ENCODE measurements around the gene CDC45. TPM values are rescaled to one million over a fixed set of nuclear protein-coding genes. Genes with fewer than 3 reads are reported as not detected.

Gene CDC45
- total and polyA plus RNA-seq, 9 donors = 0.46 to 2.2 (median 1.1) TPM; not detected in 3

DNA sequence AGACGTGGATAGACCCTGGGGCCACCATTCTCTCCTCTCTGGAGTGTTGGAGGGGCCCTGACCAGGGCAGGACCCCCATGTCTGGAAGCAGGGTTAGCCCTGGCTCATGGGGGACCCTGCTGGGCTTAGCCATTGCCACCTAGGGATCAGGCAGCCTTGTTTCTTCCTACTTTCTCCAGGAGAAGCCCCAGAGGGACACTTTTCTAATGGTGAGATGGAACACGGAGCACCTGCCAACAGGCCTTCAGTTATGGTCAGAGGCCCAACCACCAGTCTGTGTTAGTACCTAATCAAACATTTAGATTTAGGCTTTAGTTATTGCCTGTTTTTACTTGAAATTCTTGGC lies 30.3 kb upstream of the CDC45 start:
- Histone ChIP-seq H3K36me3 (no peaks in the 10 kb centered on the region), H3K27ac (no peak overlapping the region), H3K4me3 (no peak overlapping the region), H3K4me1 (ENCODE audit: insufficient read depth) (peaks cover 6% of the 10 kb centered on the region), H3K9me3 (no peaks in the 10 kb centered on the region), H3K27me3 (no peaks in the 10 kb centered on the region)
- intact Hi-C loops (cut with DNase I) = no loop called here
- WGBS, 3 donors = 74 to 97% (median 88%) methylated on average over 2 of the region's 2 CpGs
- DNase-seq = no peak
- TF ChIP-seq EP300 (IDR thresholded peaks at IDR 0.05) = no peak
- no peak for TF ChIP-seq POLR2A (IDR thresholded peaks at IDR 0.05)
- TF ChIP-seq, protein P1, sequence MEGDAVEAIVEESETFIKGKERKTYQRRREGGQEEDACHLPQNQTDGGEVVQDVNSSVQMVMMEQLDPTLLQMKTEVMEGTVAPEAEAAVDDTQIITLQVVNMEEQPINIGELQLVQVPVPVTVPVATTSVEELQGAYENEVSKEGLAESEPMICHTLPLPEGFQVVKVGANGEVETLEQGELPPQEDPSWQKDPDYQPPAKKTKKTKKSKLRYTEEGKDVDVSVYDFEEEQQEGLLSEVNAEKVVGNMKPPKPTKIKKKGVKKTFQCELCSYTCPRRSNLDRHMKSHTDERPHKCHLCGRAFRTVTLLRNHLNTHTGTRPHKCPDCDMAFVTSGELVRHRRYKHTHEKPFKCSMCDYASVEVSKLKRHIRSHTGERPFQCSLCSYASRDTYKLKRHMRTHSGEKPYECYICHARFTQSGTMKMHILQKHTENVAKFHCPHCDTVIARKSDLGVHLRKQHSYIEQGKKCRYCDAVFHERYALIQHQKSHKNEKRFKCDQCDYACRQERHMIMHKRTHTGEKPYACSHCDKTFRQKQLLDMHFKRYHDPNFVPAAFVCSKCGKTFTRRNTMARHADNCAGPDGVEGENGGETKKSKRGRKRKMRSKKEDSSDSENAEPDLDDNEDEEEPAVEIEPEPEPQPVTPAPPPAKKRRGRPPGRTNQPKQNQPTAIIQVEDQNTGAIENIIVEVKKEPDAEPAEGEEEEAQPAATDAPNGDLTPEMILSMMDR (IDR thresholded peaks at IDR 0.05) = no peak

DNA sequence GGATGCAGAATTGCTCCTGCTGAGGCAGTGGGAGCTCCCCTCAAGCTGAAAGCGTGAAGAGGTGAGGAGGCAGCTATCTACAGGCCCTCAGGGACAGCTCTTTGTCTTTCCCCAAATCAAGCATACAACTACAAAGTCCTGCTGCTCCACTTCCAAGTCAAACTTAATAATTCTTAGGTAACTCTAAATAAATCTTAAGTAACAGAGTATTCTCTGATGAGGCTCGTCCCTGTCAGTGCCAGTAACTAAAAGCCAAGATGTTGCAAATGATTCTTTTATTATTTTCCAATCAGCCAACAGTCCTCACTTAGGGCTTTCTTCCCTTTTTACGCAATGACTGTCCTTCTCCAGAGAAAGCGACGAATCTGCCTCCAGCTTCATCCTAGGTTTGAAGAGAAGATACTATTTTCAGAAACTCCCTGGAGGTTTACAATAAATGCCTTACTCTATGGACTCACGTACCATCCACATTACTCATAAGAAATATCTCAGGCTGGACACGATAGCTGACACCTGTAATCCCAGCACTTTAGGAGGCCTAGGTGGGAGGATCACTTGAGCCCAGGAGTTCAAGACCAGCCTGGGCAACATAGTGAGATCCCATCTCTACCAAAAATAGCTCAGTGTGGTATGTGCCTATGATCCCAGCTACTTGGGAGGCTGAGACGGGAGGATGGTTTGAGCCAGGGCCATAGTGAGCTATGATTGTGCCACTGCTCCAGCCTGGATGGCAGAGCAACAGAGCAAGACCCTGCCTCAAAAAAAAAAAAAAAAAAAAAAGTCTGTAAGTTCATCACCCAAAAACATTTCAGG lies 29.2 kb upstream of the CDC45 start:
- no peak overlapping the region for H3K27ac ChIP-seq
- no peaks in the 10 kb centered on the region for H3K9me3 ChIP-seq
- peaks cover 6% of the 10 kb centered on the region for H3K4me1 ChIP-seq (ENCODE audit: insufficient read depth)
- intact Hi-C loops (cut with DNase I) = no loop called here
- H3K36me3 ChIP-seq = no peaks in the 10 kb centered on the region
- TF ChIP-seq, protein P1 (IDR thresholded peaks at IDR 0.05) = no peak
- no peak for TF ChIP-seq EP300 (IDR thresholded peaks at IDR 0.05)
- no peak for TF ChIP-seq POLR2A (IDR thresholded peaks at IDR 0.05)
- H3K4me3 ChIP-seq = no peak overlapping the region
- WGBS, 3 donors = 83 to 87% (median 85%) methylated on average over 8 of the region's 8 CpGs
- no peak for DNase-seq
- H3K27me3 ChIP-seq = no peaks in the 10 kb centered on the region

DNA sequence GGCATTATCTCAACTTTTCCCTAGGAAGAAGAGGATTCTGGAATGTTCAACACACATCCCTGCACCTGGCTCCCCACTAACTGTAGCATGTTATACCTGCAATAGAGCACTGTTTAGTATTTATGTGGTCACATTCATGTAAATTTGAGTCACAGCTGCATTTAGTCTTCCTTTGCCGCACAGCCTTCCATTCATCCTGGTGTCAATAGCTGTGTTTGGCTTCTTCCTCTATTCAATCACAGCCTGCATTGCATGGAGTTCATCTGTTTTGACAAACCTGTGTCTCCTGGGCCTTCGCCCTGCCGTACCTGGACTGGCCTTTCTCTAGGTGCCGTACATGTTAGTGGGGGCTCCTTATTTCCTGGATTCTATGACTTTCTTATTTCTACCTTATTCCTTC lies 28.1 kb upstream of the CDC45 start:
- Histone ChIP-seq H3K9me3 (no peaks in the 10 kb centered on the region), H3K36me3 (no peaks in the 10 kb centered on the region), H3K4me1 (ENCODE audit: insufficient read depth) (peaks cover 3% of the 10 kb centered on the region), H3K27me3 (no peaks in the 10 kb centered on the region), H3K4me3 (no peak overlapping the region), H3K27ac (no peak overlapping the region)
- WGBS, 3 donors = 94 to 97% (median 95%) methylated on average over 4 of the region's 4 CpGs
- intact Hi-C loops (cut with DNase I) = no loop called here
- TF ChIP-seq POLR2A (IDR thresholded peaks at IDR 0.05) = no peak
- no peak for TF ChIP-seq EP300 (IDR thresholded peaks at IDR 0.05)
- TF ChIP-seq, protein P1 (IDR thresholded peaks at IDR 0.05) = no peak
- no peak for DNase-seq

DNA sequence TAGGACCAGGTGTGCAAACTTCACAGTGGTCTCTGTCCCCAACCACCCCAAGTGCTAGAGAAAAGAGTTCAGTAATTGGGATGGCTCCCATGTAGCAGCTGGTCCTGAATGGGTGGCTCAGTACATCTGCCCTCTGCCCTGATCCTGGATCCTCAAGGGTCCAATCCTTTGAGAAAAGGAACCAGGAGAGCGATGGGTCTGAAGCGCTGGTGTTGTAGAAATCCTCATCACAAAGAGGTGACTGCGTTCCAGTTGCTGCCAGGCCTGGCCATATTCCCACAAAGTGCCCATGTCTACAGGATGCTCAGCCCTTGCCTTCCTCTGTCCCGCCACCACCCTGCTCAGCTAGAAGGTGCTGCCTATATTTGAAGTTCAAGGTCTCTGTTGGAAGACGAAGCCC lies 26.0 kb upstream of the CDC45 start:
- Histone ChIP-seq H3K36me3 (no peaks in the 10 kb centered on the region), H3K4me1 (ENCODE audit: insufficient read depth) (no peaks in the 10 kb centered on the region), H3K27me3 (no peaks in the 10 kb centered on the region), H3K4me3 (no peak overlapping the region), H3K27ac (no peak overlapping the region), H3K9me3 (no peaks in the 10 kb centered on the region)
- DNase-seq = peak in 1 of 5 donors; percentile 21
- intact Hi-C loops (cut with DNase I) = no loop called here
- 82 to 98% (median 91%) methylated on average over 5 of the region's 5 CpGs for WGBS, 3 donors
- TF ChIP-seq POLR2A (IDR thresholded peaks at IDR 0.05) (no peak), EP300 (IDR thresholded peaks at IDR 0.05) (no peak)
- TF ChIP-seq, protein P1 (IDR thresholded peaks at IDR 0.05) = no peak

Data from ovary (tissue), 9 donors.